ENCODE results near the gene GBA2. TPM values are rescaled to one million over a fixed set of nuclear protein-coding genes. Genes with fewer than 3 reads are reported as not detected.
A peak's percentile ranks its signal among the peaks of the same experiment; 100 is the strongest.

Gene GBA2
- 50.4 TPM for polyA plus RNA-seq (2013)

DNA sequence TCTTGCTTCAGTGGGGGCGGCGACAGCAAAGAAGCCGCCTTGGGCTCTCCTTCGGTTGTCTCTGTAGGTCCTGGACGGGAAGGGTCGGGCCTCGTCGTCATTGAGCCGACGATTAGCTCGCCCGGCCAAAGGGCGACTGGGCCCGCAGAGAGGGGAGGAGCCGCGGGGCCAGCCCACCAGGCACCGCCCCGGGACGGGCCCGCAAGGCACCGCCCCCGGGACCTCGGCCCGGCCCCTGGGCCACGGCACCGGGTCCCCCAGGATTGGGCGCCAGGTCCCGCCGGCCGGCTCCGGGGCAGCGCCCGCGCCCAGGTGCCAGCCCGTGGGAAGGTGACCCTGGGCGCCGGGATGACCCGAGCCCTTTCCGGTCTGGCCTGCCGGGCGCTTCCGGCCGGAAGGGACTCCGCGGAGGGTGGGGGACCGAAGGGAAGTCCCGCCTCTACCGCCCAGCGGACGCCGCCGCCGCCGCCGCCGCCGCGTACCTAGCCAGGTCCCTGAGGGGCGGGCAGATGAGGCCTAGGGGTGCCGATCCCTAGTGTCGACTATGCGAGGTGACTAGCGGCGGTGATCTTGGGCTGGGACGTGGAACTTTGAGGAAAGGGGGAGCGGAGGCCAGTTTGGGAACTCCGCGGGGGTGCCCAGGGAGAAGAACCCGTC is at the start of gene GBA2, which contains the start of gene RGP1:
TSS of gene GBA2 (minus strand) at position 371 of the 657 bp plus-strand sequence. CDS start 524 bp downstream, outside the sequence.
TSS of gene RGP1 (plus strand) at position 430 of the 657 bp plus-strand sequence. CDS start 469 bp downstream, outside the sequence.
- POLR2A ChIA-PET: interaction anchor here (0.6 to 1.6 kb wide), 6 partner anchors 10 to 45 kb away, joined by 3 to 10 read pairs (median 4); partner anchors contain the start of genes CREB3 and TLN1
- peak; percentile 32 to 72 (median 60) for DNase-seq
- Histone ChIP-seq H3K4me1 (ENCODE audit: control extremely low read depth in 1 of 4, control insufficient read depth in 4 of 4, insufficient read depth in 4 of 4, low read length in 3 of 4) (peaks cover 10 to 39% (median 34%) of the 10 kb centered on the region in 4 experiments), H3K27me3 (replicated peaks in 2 of 5; ENCODE audit: control insufficient read depth in 4 of 5, insufficient read depth in 5 of 5, low read length in 4 of 5) (no peaks in the 10 kb centered on the region), H3K4me3 (ENCODE audit: control insufficient read depth in 1 of 7, extremely low read depth in 1 of 7, insufficient read depth in 4 of 7, low read depth in 2 of 7, low read length in 6 of 7) (peak within 1 kb of the TSS; percentile 79 to 92 (median 86)), H3K36me3 (ENCODE audit: control insufficient read depth in 4 of 4, insufficient read depth in 4 of 4, low read length in 3 of 4) (peaks cover 2 to 43% (median 29%) of the 10 kb centered on the region in 4 experiments), H3K27ac (ENCODE audit: insufficient read depth in 1 of 2, low read depth in 1 of 2, low read length in 2 of 2, poor library complexity in 1 of 2, severe bottlenecking in 2 of 2) (peak within 1 kb of the TSS; percentile 18 to 84), H3K9me3 (ENCODE audit: control extremely low read depth in 1 of 5, control insufficient read depth in 4 of 5, insufficient read depth in 2 of 5, low read depth in 1 of 5, low read length in 4 of 5) (no peaks in the 10 kb centered on the region)
- CTCF ChIA-PET: interaction anchor here (0.7 to 15.7 kb wide), 14 partner anchors 9 to 133 kb away, joined by 3 to 190 read pairs (median 4); partner anchors contain the start of genes CCDC107, CREB3, RMRP and TLN1
- WGBS (ENCODE audit: insufficient coverage): under 1% methylated on average over 59 of the region's 69 CpGs

DNA sequence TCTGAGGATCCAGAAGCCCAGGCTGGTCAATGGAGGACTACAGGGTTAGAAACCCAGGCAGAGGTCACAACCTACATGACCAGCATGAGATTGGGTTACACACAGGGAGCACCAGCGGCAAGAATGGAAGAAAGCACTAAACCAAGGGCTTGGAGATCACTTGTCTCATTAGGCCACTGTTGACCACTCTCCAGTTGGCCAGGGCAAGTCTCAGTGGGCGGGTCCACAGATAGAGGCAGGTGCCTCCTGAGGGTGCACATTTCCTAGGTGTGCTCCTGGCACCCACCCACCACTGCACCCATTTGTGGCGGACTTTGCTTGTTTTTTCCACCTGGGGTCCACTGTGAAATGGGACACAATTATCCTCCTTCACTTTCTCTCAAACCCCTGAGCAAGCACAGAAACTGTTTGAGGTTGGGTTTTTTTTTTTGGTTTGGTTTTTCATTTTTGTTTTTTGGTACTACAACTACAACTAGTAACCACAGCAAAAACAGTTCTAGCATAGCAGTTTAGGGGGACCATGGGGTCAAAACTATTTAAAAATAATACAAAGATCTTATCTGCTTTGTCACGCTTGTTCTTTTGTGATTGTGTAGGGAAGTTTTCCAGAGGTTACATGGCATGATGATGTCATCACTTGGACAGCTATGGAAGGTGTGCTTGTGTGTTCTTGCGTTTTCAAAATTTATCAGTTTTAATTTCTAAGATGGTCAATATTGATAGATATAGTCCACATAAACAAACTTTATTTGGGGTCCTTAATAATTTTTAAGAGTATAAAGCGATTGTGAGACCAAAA is 48.5 kb upstream of the GBA2 start:
- H3K9me3 ChIP-seq (ENCODE audit: control extremely low read depth in 1 of 5, control insufficient read depth in 4 of 5, insufficient read depth in 2 of 5, low read depth in 1 of 5, low read length in 4 of 5): no peaks in the 10 kb centered on the region
- POLR2A ChIA-PET: interaction anchor here (0.6 kb wide), 1 partner anchor 85 kb away, joined by 3 read pairs; no protein-coding TSS in a partner anchor
- whole genome bisulfite sequencing (ENCODE audit: insufficient coverage): 100% methylated on average over 2 of the region's 6 CpGs

DNA sequence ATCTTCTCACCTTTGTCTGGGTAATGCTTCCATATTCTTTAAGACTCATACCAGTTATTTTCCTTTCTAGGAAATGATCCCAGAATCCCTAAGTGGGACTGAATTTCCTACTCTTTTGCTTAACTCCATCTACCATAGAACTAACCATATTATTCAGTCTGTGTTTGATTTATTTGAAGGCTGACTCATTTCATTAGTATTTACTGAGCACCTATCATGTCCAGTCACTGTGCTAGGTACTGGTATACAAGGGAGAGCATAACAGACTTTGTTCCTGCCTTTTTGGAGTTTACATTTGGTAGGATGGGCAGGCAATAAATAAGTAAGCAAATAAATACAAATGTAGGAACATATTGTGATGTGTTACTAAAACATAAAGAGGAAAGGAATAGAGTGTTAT is 46.7 kb upstream of the GBA2 start:
- H3K27me3 ChIP-seq (replicated peaks in 2 of 5; ENCODE audit: control insufficient read depth in 4 of 5, insufficient read depth in 5 of 5, low read length in 4 of 5): peaks cover 0 to 3% (median 0%) of the 10 kb centered on the region in 5 experiments
- peaks cover 0 to 11% (median 7%) of the 10 kb centered on the region in 4 experiments for H3K4me1 ChIP-seq (ENCODE audit: control extremely low read depth in 1 of 4, control insufficient read depth in 4 of 4, insufficient read depth in 4 of 4, low read length in 3 of 4)
- peaks cover 0 to 13% (median 6%) of the 10 kb centered on the region in 4 experiments for H3K36me3 ChIP-seq (ENCODE audit: control insufficient read depth in 4 of 4, insufficient read depth in 4 of 4, low read length in 3 of 4)
- no peak for DNase-seq
- CTCF ChIA-PET: interaction anchor here (1.0 to 4.7 kb wide), 8 partner anchors 10 to 86 kb away, joined by 3 to 24 read pairs (median 4); no protein-coding TSS in a partner anchor
- H3K4me3 ChIP-seq (ENCODE audit: control insufficient read depth in 1 of 7, extremely low read depth in 1 of 7, insufficient read depth in 4 of 7, low read depth in 2 of 7, low read length in 6 of 7): no peak overlapping the region
- H3K9me3 ChIP-seq (ENCODE audit: control extremely low read depth in 1 of 5, control insufficient read depth in 4 of 5, insufficient read depth in 2 of 5, low read depth in 1 of 5, low read length in 4 of 5): no peaks in the 10 kb centered on the region
- POLR2A ChIA-PET: no interaction called here
- H3K27ac ChIP-seq (ENCODE audit: insufficient read depth in 1 of 2, low read depth in 1 of 2, low read length in 2 of 2, poor library complexity in 1 of 2, severe bottlenecking in 2 of 2): no peak overlapping the region

More for the DNA sequence above, 48.5 kb upstream of the GBA2 start:
- peaks cover 0 to 9% (median 3%) of the 10 kb centered on the region in 4 experiments for H3K4me1 ChIP-seq (ENCODE audit: control extremely low read depth in 1 of 4, control insufficient read depth in 4 of 4, insufficient read depth in 4 of 4, low read length in 3 of 4)
- DNase-seq: no peak
- CTCF ChIA-PET: interaction anchor here (1.0 to 4.7 kb wide), 6 partner anchors 8 to 80 kb away, joined by 3 to 24 read pairs (median 5); partner anchors contain the start of genes CREB3, SPAG8 and TLN1
- H3K27me3 ChIP-seq (replicated peaks in 2 of 5; ENCODE audit: control insufficient read depth in 4 of 5, insufficient read depth in 5 of 5, low read length in 4 of 5): no peaks in the 10 kb centered on the region
- H3K36me3 ChIP-seq (ENCODE audit: control insufficient read depth in 4 of 4, insufficient read depth in 4 of 4, low read length in 3 of 4): peaks cover under 1 to 23% (median 11%) of the 10 kb centered on the region in 4 experiments
- no peak overlapping the region for H3K27ac ChIP-seq (ENCODE audit: insufficient read depth in 1 of 2, low read depth in 1 of 2, low read length in 2 of 2, poor library complexity in 1 of 2, severe bottlenecking in 2 of 2)
- H3K4me3 ChIP-seq (ENCODE audit: control insufficient read depth in 1 of 7, extremely low read depth in 1 of 7, insufficient read depth in 4 of 7, low read depth in 2 of 7, low read length in 6 of 7): no peak overlapping the region

DNA sequence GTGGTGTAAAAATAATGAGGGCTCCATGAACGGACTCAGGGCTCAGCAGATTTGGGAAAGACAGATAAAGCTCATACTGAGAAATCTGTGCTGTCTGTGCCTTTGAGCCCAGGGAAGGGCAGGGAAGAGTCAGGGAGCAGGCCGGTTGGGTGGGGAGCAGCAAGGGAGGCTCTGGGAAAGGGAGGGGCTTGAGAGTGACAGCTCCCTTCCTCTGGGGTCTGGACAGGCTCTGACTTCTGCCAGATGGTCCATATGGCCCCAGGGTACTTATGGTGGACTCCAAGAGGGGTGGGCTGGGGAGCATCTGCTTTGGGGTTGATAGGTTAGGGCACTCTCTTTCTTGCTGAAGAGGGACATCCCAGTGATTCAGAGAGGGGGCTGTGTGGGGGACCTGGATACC is 44.4 kb upstream of the GBA2 start:
- WGBS (ENCODE audit: insufficient coverage): 93% methylated on average over 2 of the region's 2 CpGs
- H3K4me3 ChIP-seq (ENCODE audit: control insufficient read depth in 1 of 7, extremely low read depth in 1 of 7, insufficient read depth in 4 of 7, low read depth in 2 of 7, low read length in 6 of 7): no peak overlapping the region
- no peaks in the 10 kb centered on the region for H3K9me3 ChIP-seq (ENCODE audit: control extremely low read depth in 1 of 5, control insufficient read depth in 4 of 5, insufficient read depth in 2 of 5, low read depth in 1 of 5, low read length in 4 of 5)
- ChIA-PET POLR2A (no interaction called here), CTCF (interaction anchor here (0.6 to 2.8 kb wide), 8 partner anchors 10 to 464 kb away, joined by 3 to 27 read pairs (median 4); partner anchors contain the start of genes HINT2 and SPAG8)
- no peak overlapping the region for H3K27ac ChIP-seq (ENCODE audit: insufficient read depth in 1 of 2, low read depth in 1 of 2, low read length in 2 of 2, poor library complexity in 1 of 2, severe bottlenecking in 2 of 2)
- peaks cover 0 to 7% (median 4%) of the 10 kb centered on the region in 4 experiments for H3K36me3 ChIP-seq (ENCODE audit: control insufficient read depth in 4 of 4, insufficient read depth in 4 of 4, low read length in 3 of 4)
- H3K4me1 ChIP-seq (ENCODE audit: control extremely low read depth in 1 of 4, control insufficient read depth in 4 of 4, insufficient read depth in 4 of 4, low read length in 3 of 4): peaks cover 0 to 20% (median 11%) of the 10 kb centered on the region in 4 experiments
- H3K27me3 ChIP-seq (replicated peaks in 2 of 5; ENCODE audit: control insufficient read depth in 4 of 5, insufficient read depth in 5 of 5, low read length in 4 of 5): peaks cover 0 to 3% (median 0%) of the 10 kb centered on the region in 5 experiments
- DNase-seq: no peak

DNA sequence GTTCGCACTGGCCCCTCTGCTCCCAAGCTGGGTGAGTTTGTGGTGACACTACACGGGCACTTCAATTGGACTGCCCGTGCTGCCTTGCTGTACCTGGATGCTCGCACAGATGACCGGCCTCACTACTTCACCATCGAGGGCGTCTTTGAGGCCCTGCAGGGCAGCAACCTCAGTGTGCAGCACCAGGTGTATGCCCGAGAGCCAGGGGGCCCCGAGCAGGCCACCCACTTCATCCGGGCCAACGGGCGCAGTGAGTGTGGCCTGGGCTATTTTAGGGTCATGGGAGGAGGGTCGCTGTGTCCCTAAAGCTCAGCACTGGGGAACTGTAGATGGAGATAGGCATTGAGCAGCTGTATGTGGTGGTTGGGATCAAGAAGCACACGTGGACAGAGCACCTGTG is 43.8 kb upstream of the GBA2 start:
- no peak overlapping the region for H3K4me3 ChIP-seq (ENCODE audit: control insufficient read depth in 1 of 7, extremely low read depth in 1 of 7, insufficient read depth in 4 of 7, low read depth in 2 of 7, low read length in 6 of 7)
- peaks cover 0 to 3% (median 0%) of the 10 kb centered on the region in 5 experiments for H3K27me3 ChIP-seq (replicated peaks in 2 of 5; ENCODE audit: control insufficient read depth in 4 of 5, insufficient read depth in 5 of 5, low read length in 4 of 5)
- no peak overlapping the region for H3K27ac ChIP-seq (ENCODE audit: insufficient read depth in 1 of 2, low read depth in 1 of 2, low read length in 2 of 2, poor library complexity in 1 of 2, severe bottlenecking in 2 of 2)
- WGBS (ENCODE audit: insufficient coverage): 98% methylated on average over 12 of the region's 14 CpGs
- ChIA-PET POLR2A (interaction anchor here (0.5 kb wide), 1 partner anchor 531 kb away, joined by 3 read pairs; no protein-coding TSS in a partner anchor), CTCF (interaction anchor here (0.7 to 2.8 kb wide), 9 partner anchors 10 to 110 kb away, joined by 3 to 27 read pairs (median 4); partner anchors contain the start of genes HINT2 and SPAG8)
- H3K4me1 ChIP-seq (ENCODE audit: control extremely low read depth in 1 of 4, control insufficient read depth in 4 of 4, insufficient read depth in 4 of 4, low read length in 3 of 4): peaks cover 0 to 18% (median 10%) of the 10 kb centered on the region in 4 experiments
- peaks cover 0 to 7% (median 4%) of the 10 kb centered on the region in 4 experiments for H3K36me3 ChIP-seq (ENCODE audit: control insufficient read depth in 4 of 4, insufficient read depth in 4 of 4, low read length in 3 of 4)
- DNase-seq: no peak
- H3K9me3 ChIP-seq (ENCODE audit: control extremely low read depth in 1 of 5, control insufficient read depth in 4 of 5, insufficient read depth in 2 of 5, low read depth in 1 of 5, low read length in 4 of 5): no peaks in the 10 kb centered on the region

DNA sequence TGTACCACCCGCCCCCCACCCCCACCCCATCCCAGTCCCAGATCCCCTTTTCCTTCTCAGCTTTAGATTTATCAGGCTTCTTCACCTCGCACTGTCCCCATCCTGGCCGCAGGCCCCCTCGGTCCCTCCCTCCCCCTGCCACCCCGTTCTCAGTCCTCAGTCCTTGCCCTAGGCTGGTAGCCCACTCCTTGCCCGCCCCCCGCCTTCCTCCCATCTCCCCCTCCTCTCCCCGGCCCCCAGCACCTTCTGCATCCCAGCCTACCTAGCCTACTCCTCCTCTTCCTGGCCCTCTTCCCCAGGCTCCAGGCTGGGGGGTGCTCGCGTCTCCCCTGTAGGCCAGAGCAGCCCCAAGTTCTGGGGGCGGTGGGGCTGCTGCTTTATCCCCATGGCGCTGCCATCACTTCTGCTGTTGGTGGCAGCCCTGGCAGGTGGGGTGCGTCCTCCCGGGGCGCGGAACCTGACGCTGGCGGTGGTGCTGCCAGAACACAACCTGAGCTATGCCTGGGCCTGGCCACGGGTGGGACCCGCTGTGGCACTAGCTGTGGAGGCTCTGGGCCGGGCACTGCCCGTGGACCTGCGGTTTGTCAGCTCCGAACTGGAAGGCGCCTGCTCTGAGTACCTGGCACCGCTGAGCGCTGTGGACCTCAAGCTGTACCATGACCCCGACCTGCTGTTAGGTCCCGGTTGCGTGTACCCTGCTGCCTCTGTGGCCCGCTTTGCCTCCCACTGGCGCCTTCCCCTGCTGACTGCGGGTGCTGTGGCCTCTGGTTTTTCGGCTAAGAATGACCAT is 43.2 kb upstream of the GBA2 start:
- H3K4me1 ChIP-seq (ENCODE audit: control extremely low read depth in 1 of 4, control insufficient read depth in 4 of 4, insufficient read depth in 4 of 4, low read length in 3 of 4): peaks cover 0 to 18% (median 10%) of the 10 kb centered on the region in 4 experiments
- 96% methylated on average over 28 of the region's 34 CpGs for WGBS (ENCODE audit: insufficient coverage)
- ChIA-PET CTCF (interaction anchor here (0.7 to 2.8 kb wide), 11 partner anchors 9 to 111 kb away, joined by 3 to 28 read pairs (median 4); partner anchors contain the start of genes HINT2 and SPAG8), POLR2A (interaction anchor here (0.5 kb wide), 1 partner anchor 531 kb away, joined by 3 read pairs; no protein-coding TSS in a partner anchor)
- peaks cover 0 to 3% (median 0%) of the 10 kb centered on the region in 5 experiments for H3K27me3 ChIP-seq (replicated peaks in 2 of 5; ENCODE audit: control insufficient read depth in 4 of 5, insufficient read depth in 5 of 5, low read length in 4 of 5)
- peaks cover 0 to 7% (median 4%) of the 10 kb centered on the region in 4 experiments for H3K36me3 ChIP-seq (ENCODE audit: control insufficient read depth in 4 of 4, insufficient read depth in 4 of 4, low read length in 3 of 4)
- peak overlapping the region in 2 of 7 experiments; percentile 57 to 70 for H3K4me3 ChIP-seq (ENCODE audit: control insufficient read depth in 1 of 7, extremely low read depth in 1 of 7, insufficient read depth in 4 of 7, low read depth in 2 of 7, low read length in 6 of 7)
- no peaks in the 10 kb centered on the region for H3K9me3 ChIP-seq (ENCODE audit: control extremely low read depth in 1 of 5, control insufficient read depth in 4 of 5, insufficient read depth in 2 of 5, low read depth in 1 of 5, low read length in 4 of 5)
- H3K27ac ChIP-seq (ENCODE audit: insufficient read depth in 1 of 2, low read depth in 1 of 2, low read length in 2 of 2, poor library complexity in 1 of 2, severe bottlenecking in 2 of 2): no peak overlapping the region
- no peak for DNase-seq

All from common myeloid progenitor, CD34-positive (primary cell).